HG03139 (cell line): ENCODE results near the gene HNF4A.
"Not testable (repeated sequence)": the region's sequence is repeated elsewhere in the genome, so short reads cannot be mapped to it uniquely, and the experiment has no call there.

Experiments used
- ATAC-seq: cut with Tn5 transposase; IDR thresholded peaks from one replicate; pipeline ENCODE4 v1.9.1; 2021; ENCODE audit not compliant: unreplicated experiment

The HNF4A gene

DNA sequence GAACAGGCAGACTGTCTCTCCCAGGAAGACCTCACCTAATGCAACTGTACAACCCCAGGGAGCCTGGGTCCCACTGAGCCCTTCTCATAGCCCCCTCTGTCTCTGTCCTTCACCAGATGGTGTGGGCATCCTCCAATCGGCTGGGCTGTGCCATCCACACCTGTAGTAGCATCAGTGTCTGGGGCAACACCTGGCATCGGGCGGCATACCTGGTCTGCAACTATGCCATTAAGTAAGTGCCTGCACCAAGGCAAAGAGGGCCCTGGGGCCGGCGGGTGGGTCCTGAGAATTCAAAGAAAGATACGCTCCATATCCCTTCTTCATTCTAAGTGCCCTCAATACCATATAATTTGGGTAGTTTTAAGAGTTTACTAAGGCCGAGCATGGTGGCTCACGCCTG lies 10.4 kb upstream of the HNF4A start:
- ATAC-seq = no peak

DNA sequence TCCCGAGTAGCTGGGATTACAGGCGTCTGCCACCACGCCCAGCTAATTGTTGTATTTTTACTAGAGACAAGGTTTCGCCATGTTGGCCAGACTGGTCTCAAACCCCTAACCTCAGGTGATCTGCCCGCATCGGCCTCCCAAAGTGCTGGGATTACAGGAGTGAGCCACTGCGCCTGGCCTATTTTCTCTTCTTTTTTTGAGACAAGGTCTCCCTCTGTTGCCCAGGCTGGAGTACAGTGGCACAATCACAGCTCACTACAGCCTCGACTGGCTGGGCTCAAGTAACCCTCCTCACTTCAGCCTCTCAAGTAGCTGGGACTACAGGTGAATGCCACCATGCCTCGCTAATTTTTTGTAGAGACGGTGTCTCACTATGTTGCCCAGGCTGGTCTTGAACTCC lies 9.6 kb upstream of the HNF4A start:
- ATAC-seq = not testable (repeated sequence)

DNA sequence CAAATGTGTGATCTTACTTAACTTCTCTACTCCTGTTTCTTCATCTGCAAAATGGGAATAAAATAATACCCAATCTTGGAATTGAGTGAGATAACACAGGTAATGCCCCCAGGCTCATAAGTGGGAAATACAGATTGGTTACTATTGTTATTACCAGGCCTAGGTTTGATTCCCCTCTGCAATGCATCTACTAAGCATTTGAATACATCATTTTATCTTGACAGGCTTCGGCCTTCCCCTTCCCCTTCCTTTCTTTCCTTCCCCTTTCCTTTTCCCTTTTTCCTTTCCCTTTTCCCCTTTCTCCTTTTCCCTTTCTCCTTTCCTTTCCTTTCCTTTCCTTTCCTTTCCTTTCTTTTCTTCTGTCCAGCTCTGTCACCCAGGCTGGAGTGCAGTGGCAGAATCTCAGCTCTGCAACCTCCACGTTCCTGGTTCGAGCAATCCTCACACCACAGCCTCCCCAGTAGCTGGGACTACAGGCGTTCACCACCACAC lies 7.3 kb upstream of the HNF4A start:
- no peak for ATAC-seq

DNA sequence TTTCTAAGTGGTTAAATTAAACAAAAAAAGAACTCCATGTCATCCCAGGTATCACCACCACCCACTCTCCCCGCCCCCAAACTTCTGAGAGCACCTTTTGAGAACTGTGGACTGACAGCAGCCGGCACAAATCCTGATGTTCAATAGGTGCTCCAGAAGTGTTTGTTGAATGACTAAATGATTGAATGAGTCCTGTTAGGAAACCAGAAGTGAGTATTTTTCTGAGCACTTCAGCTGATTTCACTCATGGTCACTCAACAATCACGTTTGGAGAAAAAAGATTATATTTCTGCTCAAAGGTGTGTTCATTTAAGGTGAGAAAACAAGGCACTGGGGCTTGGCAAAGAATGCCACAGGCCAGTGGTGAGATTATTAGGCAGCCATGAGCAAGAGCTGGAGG lies 6.2 kb upstream of the HNF4A start:
- no peak for ATAC-seq

DNA sequence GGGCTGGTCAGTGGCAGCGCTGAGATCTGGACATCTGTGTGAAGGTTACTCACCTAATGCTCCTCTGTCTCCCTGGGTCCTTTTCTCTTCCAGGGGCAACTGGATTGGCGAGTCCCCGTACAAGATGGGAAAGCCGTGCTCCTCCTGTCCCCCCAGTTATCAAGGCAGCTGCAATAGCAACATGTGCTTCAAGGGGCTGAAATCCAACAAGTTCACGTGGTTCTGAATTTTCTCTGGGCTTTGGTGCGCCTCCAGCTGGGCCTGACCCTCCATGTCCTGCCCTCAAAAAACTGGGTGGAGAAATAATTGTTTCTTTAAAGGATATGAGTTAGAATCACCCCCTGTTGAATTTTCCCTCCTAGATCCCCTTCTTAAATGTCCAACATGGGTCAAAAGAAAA lies 4.9 kb upstream of the HNF4A start:
- ATAC-seq = no peak

DNA sequence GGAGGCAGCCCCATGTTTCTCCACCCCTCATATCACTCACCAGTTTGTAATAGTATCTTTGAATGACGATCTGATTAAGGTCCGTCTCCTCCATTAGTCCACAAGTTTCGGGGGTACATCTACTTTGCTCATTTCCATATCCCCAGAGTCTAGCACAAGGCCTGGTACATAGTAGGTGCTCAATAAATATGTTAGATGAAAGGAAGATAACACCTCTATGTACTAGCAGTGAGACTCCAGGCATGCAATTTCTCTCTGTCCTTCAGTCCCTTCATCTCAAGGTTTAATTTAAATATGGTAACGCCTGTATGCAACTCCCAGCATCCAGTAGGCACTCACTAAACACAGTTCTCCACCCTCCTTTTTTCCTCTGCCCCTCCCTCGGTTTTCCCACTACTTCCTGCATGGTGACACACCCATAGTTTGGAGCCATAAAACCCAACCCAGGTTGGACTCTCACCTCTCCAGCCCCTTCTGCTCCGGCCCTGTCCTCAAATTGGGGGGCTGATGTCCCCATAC lies 461 bp upstream of the HNF4A start:
- no peak for ATAC-seq

DNA sequence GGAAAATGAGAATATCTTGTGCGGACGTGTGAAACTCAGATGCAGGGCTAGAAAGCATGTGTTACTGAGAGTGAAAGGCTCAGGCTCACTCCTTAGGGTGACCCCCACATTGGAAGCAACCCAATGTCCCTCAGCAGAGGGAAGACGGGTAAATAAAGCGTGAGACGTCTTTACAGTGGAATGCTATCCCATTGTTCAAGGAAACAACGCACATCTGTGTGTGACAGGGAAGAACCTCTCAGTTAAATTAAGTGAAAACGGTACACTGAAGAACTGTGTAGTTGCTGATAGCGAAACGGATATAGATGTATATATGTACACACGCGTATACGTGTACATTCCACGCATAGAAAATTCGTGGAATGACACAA lies 839 bp downstream of the HNF4A start:
- ATAC-seq = no peak

DNA sequence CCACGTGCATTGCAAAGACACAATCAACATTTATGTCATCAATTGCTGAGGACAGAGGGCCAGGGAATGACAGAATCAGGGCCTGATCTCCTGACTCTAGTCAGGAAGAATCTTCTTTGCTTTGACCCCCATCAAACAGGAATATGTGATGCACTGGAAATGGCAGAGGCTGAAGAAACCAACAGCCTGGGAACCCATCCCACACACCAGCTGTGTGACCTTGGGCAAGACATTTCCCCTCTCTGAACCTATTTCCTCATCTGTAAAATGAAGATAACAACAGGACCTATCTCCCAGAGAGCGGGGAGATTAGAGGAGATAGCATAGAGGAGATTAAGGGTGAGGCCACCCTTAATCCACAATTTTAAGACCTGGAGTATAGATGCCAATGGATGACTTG lies 1.5 kb downstream of the HNF4A start:
- ATAC-seq = no peak

DNA sequence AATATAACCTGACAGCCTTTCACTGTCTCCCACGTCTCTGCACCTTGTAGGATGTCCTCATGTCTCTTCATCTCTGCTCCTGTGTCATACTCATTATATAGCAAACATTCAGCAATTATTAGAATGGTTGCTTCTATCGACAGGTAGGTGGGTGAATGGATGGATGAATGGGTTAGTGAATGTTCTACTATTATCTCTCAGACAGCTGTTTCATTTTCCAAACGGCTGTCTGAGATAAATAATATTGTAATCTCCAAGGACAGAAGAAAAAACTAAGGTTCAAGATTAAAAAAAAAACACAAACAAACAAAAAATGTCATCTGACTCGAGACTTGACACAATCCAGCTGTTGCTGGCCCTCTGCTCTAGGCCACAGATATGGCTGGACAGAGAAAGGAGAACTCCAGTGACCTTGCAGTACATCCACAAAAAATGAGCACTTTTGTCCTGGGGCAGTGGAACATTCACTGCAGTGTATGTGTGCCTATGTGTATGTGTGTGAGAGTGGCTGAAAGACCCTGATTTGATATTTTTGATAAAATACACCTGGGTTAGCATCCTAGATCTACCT lies 2.1 kb downstream of the HNF4A start:
- no peak for ATAC-seq

DNA sequence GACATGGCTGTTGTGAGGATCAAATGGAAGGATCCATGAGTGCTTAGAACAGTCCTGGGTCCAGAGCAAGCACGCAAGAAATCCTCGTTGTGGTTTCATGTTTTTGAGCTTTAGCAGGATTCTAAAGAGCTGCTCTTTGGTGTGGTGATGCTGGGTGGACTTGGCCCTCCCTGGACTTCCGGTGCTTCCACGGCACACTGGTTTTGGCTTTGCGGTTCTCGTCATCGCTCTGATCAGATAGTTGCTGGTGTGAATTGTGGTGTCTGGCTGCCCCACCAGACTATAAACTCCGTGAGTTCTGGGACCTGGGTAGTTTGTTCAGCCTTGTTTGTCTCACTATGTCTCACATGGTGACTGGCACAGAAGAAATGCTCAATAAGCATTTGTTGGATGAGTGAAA lies 3.3 kb downstream of the HNF4A start:
- no peak for ATAC-seq

DNA sequence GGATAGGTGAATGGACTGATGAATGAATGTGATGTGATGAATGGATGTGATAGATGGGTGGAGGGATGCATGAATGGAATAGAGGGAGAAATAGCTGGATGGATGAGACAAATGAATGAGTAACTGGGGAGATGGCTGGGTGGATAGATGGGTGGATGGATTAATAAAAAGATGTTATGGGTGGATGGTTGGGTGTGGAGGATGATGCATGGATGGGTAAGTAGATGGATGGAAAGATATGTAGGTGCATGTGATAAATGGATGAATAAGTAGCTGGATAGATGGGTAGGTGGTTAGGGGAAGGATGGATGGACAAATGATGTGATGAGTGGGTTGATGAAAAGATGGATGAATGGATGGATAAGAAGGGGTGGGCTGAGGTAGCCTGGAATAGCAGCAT lies 4.7 kb downstream of the HNF4A start:
- no peak for ATAC-seq

DNA sequence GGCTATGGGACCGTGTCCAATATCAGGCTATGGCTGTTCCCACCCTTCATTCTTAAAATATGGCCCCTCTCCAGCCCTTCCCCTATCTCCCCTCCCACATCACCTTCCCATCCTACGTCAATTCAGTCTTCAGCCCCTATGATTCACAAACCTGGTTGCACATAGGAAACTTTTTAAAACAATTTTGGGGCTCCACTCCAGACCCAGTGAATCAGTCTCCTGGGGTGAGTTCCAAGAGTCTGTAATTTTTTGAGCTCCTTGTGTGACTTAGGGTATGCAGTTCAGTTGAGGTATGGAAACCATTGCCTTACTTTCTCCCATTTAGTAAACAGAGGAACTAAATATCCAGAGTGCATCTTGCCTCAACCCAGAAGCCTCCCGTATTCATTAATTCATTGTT lies 5.5 kb downstream of the HNF4A start:
- no peak for ATAC-seq

DNA sequence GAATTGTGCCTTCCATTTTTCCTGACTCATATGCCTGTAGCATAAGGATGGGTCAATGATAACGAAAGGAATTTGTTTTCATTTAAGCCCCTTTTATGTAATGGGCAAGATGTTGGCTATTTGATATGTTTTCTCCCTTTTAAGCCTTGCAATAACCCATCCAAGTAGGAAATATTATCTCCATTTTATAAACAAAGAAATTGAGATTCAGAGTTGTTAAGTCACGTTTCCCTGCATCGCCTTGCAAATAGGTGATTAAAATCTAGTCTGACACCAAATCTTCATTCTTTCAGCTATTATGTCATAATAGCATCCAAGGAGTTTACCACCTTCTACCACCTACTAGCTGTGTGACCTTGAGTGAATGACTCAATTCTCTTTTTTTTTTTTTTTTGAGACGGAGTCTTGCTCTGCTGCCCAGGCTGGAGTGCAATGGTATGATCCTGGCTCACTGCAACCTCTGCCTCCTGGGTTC lies 7.0 kb downstream of the HNF4A start:
- no peak for ATAC-seq

DNA sequence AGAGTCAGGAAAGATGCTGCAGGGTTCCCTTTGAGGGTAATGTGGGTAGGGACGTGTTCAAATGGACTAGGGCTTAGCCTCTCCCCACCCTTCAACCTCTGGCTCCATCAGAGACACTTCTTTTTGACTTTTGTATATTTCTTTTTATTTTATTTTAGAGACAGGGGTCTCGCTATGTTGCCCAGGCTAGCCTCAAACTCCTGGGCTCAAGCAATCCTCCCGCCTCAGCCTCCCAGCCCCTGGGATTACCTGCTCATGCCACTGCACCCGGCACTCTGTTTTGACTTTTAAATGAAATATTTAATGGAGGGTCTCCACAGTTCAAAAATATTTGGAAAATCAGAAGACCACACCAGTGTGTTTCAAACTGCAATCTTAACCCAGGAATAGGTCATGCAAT lies 8.6 kb downstream of the HNF4A start:
- no peak for ATAC-seq

DNA sequence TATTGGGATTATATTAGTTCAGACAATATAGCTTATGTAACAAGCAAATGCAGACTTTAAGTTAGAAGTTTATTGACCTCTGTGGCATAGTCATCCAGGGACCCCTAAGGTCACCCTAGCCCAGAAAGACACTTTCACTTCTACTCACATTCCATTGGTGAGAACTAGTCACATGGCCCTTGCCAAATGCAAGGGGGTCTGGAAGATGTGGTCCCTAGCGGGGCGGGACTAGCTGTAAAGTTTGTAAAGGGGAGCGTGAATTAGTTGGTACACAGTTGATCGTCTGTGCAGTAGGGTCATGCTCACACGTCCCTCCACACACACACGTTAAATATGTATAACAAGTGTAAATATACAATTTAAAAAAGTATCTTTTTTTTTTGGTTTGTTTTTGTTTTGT lies 9.3 kb downstream of the HNF4A start:
- ATAC-seq = no peak

DNA sequence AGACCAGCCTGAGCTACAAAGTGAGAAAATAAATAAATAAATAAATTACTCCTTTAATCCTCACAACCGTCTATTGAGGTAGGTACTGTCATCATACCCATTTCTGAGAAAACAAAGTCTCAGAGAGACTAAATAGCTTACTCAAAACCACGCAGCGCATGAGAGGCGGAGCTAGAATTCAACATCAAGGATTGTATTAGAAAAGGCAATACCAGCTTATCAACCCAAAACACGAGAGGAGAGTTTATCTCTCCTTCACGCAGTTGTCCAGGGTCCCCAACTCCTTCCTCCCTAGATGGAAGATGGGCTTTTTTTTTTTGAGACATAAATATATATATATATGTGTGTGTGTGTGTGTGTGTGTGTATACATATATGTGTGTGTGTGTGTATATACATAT lies 12.2 kb downstream of the HNF4A start:
- no peak for ATAC-seq

DNA sequence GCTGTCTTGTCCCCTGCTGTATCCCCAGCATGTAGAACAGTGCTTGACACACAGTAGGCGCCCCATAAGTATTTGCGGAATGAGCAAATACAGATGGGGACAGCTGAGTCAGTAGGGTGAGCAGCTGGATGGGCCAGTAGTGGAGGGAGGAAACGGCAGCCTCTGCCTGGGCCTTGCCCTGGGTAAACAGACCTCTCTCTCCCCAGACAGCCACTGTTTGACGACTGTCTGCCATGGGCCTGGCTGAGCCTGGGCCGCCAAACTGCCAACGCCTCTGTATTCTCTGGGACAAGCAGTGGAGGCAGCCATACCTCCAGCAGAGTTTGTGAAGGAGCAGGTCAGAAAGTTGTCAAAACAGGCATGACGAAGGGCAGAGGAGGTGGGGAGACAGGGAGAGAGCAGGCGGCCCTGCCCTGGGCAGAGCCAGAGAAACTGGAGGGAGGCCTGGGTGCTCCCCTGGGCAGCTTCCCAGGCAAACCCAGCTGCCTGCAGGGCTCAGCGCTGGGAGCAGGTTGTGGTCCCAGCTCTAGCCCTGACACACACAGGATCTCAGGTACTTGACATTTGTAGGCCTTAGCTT lies 15.2 kb downstream of the HNF4A start:
- no peak for ATAC-seq

DNA sequence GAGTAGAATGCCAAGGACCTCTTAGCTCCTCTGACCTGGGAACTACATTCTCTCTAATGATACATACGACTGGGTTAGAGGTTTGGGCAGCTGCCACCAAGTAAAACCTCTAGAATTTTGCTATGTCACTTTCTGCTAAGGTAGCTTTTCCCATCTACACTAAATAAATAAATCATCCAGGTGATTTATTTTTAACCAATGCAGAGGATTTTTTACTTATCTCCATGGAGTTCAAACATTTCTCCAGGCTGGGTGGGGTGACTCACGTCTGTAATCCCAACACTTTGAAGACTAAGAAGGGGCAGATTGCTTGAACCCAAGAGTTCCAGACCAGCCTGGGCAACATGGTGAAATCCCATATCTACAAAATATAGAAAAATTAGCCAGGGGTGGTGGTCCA lies 27.1 kb downstream of the HNF4A start:
- ATAC-seq = no peak

DNA sequence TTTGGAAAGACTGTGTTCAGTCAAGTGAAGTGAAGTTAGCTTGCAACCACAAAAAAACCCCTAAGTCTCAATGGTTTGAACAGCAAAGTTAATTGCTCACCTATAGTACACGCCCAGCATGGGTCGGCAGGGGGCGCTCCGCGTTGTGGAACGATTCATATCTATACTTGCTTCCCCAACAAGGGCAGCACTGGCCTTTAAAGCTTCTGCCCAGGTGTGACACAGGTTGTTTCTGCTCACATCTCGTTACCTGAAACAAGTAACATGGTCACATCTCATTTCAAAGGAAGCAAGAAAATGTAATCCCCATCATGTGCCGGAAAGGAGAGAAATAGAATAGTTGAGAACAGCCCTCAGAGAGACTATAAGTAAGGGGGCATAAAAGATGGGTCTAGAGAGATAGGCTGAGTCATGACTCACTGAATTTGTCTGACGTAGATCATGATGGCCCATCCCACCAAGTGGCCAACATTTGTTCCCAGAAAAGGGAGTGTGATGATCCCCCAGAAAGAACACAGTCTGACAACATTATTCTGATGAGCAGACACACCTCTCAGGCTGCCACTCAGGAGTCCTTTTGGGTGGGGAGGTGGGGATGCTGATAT lies 29.0 kb downstream of the HNF4A start:
- ATAC-seq = peak; percentile 51

DNA sequence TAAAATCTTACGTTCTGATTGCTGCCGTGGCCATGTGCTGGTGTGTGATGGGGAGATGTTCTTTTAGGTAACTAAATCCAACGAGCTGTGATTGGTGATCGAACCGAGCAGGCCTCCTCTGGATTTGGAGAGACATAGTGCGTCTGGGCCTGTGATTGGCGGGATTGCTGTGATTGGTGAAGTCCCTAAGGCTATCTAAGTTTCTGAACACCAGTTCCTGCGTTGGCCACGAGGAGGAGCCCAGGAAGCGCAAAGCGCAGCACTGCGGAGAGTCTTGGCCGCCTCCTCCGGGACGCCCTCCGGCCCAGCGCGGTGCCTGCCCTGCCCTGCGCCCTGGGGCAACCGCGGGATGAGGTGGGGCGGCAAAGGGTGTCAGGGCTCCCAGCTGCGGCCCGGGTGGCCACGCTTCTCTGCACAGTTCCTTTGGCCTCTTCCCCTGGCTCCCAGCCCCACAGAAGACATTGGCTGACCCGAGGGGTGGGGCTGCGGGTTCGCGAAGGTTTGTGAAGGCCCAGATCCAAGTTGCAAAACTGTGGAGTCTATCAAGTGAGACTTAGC lies 33.0 kb downstream of the HNF4A start:
- ATAC-seq = no peak

DNA sequence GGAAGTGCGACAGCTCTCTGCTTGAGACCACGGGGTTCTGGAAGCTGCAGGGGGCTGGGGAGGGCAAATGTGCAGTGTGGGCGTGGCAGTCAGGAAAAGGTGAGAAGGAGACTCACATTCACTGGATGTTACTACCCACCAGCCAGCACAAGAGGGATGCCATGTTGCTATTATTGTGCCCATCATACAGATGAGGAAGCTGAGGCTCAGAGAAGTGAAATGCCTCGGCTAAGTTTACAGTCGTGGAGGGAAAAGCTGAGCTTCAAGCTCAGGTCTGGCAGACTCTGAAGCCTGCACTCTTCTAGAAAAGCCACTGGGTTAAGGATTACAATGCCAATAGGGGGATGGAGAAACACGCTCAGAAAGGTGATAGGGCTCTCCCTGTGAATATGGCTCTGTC lies 34.4 kb downstream of the HNF4A start:
- no peak for ATAC-seq

DNA sequence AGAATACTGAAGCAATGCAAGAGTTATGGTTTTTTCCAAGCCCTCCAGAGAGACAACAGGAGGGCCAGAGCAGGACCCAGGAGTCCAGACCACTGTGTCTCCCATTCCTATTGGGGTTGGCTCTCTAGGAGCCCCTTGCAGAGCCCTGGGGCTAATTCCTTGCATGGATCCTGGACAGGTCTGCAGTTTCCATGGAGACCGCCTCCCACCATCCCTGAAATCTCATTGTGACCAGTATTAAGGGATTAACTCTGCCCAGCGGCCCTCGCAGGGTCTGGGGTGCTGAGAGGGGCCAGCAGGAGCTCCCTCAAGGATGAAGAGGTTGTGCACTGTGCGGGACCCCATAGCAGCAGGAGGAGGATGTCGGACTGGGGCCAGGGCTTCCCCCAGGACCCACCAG lies 34.8 kb downstream of the HNF4A start:
- ATAC-seq = no peak
